K562 (cell line): ENCODE measurements around the gene ZNF490. TPM values are rescaled to one million over a fixed set of nuclear protein-coding genes. Genes with fewer than 3 reads are reported as not detected.

ENCODE experiments used
- ATAC-seq: fragments of 200-7000 bp; cut with Tn5 transposase; 3 replicates; pipeline ENCODE4 v1.9.1; 2020; ENCODE audit warnings: moderate library complexity
- BruUV-seq: library from RNA; stranded (reverse); fragments of 400-500 nt; replicated peaks from 2 replicates; lab custom pipeline; 2021; lab: Mats Ljungman, UMichigan
- CTCF ChIA-PET: fragments of 300-600 bp; formaldehyde crosslinking; extraction: SDS; loops from one replicate; lab custom pipeline; 2021; ENCODE audit warnings: low intra/inter-chr PET ratio; lab: Yijun Ruan, JAX
- POLR2A ChIA-PET: fragments of 300-600, 350-650 bp; sonication (Branson Sonifier 250); formaldehyde crosslinking; extraction: SDS; loops from one replicate; lab custom pipeline; 2021; ENCODE audit warnings: antibody characterized with exemption, inconsistent platforms; lab: Yijun Ruan, JAX
- DNase-seq, 4 experiments: peaks; one replicate each; pipeline versions ENCODE4 v3.0.0 to v3.0.0-alpha.2; 2011 to 2018; ENCODE audit warnings: low spot score in 3 of 4, mixed read lengths in 3 of 4; ENCODE audit errors: extremely low read depth in 1 of 4
- FAIRE-seq: peaks from 2 replicates; lab custom pipeline; 2011; peaks lifted over from hg19 to GRCh38; lab: Jason Lieb, UNC
- H2AFZ ChIP-seq: 2 replicates; pipeline ENCODE4 v1.6.0; 2011; ENCODE audit warnings: low read depth, low read length, control low read depth, inconsistent platforms
- H3K27ac ChIP-seq: fragments of 200-600 bp; 3 replicates; pipeline ENCODE4 v1.8.0; 2011; ENCODE audit warnings: low read depth, mild to moderate bottlenecking, control low read depth, inconsistent platforms, low read length, moderate library complexity, mixed read lengths; ENCODE audit errors: extremely low read depth
- H3K27me3 ChIP-seq, 2 experiments: fragments of 300-600 bp in 1 of 2; 2 replicates in 1 of 2; 3 replicates in 1 of 2; pipeline versions ENCODE4 v1.6.0 to v1.8.0; 2011; ENCODE audit warnings: inconsistent platforms in 2 of 2, low read length in 2 of 2, mild to moderate bottlenecking in 1 of 2, mixed read lengths in 1 of 2, moderate library complexity in 1 of 2; ENCODE audit not compliant: control insufficient read depth in 2 of 2, insufficient read depth in 2 of 2
- H3K36me3 ChIP-seq: fragments of 300-600 bp; 3 replicates; pipeline ENCODE4 v1.8.0; 2011; ENCODE audit warnings: mild to moderate bottlenecking, low read length, inconsistent platforms; ENCODE audit not compliant: control insufficient read depth, insufficient read depth
- H3K4me1 ChIP-seq, 2 experiments: fragments of 200-600 bp in 1 of 2; replicated peaks in 1 of 2; 2 replicates in 1 of 2; 3 replicates in 1 of 2; pipeline versions ENCODE4 v1.5.1 to v1.8.0; 2011; ENCODE audit warnings: inconsistent platforms in 2 of 2, low read length in 2 of 2, mild to moderate bottlenecking in 1 of 2, mixed read lengths in 1 of 2, moderate library complexity in 1 of 2; ENCODE audit not compliant: control insufficient read depth in 2 of 2, insufficient read depth in 2 of 2
- H3K4me2 ChIP-seq: 2 replicates; pipeline ENCODE4 v1.6.1; 2011; ENCODE audit warnings: low read length, control low read depth, inconsistent platforms, mixed read lengths; ENCODE audit not compliant: insufficient read depth
- H3K4me3 ChIP-seq: fragments of 200-600 bp; sonication (generic), shearing (Covaris generic); 2 replicates; pipeline ENCODE4 v1.5.1; 2016; ENCODE audit warnings: control low read depth, inconsistent platforms
- H3K79me2 ChIP-seq: fragments of 200-600 bp; 3 replicates; pipeline ENCODE4 v1.8.0; 2011; ENCODE audit warnings: low read length, inconsistent platforms; ENCODE audit not compliant: control insufficient read depth, insufficient read depth
- H3K9ac ChIP-seq, 2 experiments: 2 replicates each; pipeline versions ENCODE4 v1.6.0 to v1.6.1; 2011; ENCODE audit warnings: low read depth in 2 of 2, low read length in 2 of 2, control low read depth in 1 of 2, inconsistent platforms in 1 of 2, mild to moderate bottlenecking in 1 of 2, mixed read lengths in 1 of 2; ENCODE audit not compliant: insufficient read depth in 1 of 2
- H3K9me1 ChIP-seq: one replicate; pipeline ENCODE4 v1.6.0; 2011; ENCODE audit warnings: inconsistent platforms, mild to moderate bottlenecking, low read length, moderate library complexity; ENCODE audit not compliant: control insufficient read depth, insufficient read depth
- H3K9me3 ChIP-seq: replicated peaks from 2 replicates; pipeline ENCODE4 v1.5.1; 2011; ENCODE audit warnings: low read depth, low read length, inconsistent platforms; ENCODE audit not compliant: control insufficient read depth, insufficient read depth
- H4K20me1 ChIP-seq: replicated peaks from 2 replicates; pipeline ENCODE4 v1.6.1; 2011; ENCODE audit warnings: low read length, inconsistent platforms, mixed read lengths; ENCODE audit not compliant: control insufficient read depth, insufficient read depth
- ADNP ChIP-seq: fragments of 200-800 bp; sonication (Bioruptor generic); IDR thresholded peaks from 2 replicates; pipeline ENCODE4 v1.6.1; 2016; ENCODE audit warnings: missing genetic modification characterization, missing compliant biosample characterization
- BRF1 ChIP-seq: IDR thresholded peaks from 3 replicates; pipeline ENCODE4 v1.6.1; 2011; ENCODE audit warnings: borderline replicate concordance, mild to moderate bottlenecking; ENCODE audit not compliant: insufficient read length; ENCODE audit errors: extremely low read depth
- CBFA2T2 ChIP-seq: fragments of 450-650 bp; conservative IDR thresholded peaks from 2 replicates; pipeline ENCODE4 v1.6.1; 2017; ENCODE audit warnings: mild to moderate bottlenecking
- CBFA2T3 ChIP-seq: fragments of 450-650 bp; IDR thresholded peaks from 2 replicates; pipeline ENCODE4 v1.6.1; 2017
- CCNT2 ChIP-seq: IDR thresholded peaks from 2 replicates; pipeline ENCODE4 v1.6.1; 2011; ENCODE audit warnings: borderline replicate concordance, low read depth, mild to moderate bottlenecking, moderate library complexity, mixed read lengths, low read length; ENCODE audit not compliant: insufficient read length; ENCODE audit errors: extremely low read depth
- EP300 ChIP-seq: IDR thresholded peaks from 2 replicates; pipeline ENCODE4 v1.6.1; 2012; ENCODE audit warnings: low read length, improper control_type of control experiment
- ESRRA ChIP-seq: fragments of 450-650 bp; IDR thresholded peaks from 2 replicates; pipeline ENCODE4 v1.6.1; 2014; ENCODE audit warnings: low read depth, mild to moderate bottlenecking, moderate library complexity, borderline replicate concordance
- FOXA3 ChIP-seq, 2 experiments: fragments of 450-650 bp in 1 of 2; sonication (generic) in 1 of 2; formaldehyde crosslinking; IDR thresholded peaks in 1 of 2; conservative IDR thresholded peaks in 1 of 2; 2 replicates each; pipeline versions ENCODE4 v1.4.0 to v1.8.0; 2020 to 2022; ENCODE audit warnings: mild to moderate bottlenecking in 2 of 2, missing genetic modification reagents in 1 of 2
- HMGXB4 ChIP-seq: sonication (generic); formaldehyde crosslinking; IDR thresholded peaks from 2 replicates; pipeline ENCODE4 v1.8.1; 2023; ENCODE audit warnings: mild to moderate bottlenecking, missing genetic modification reagents
- IFI16 ChIP-seq: fragments of 250-450 bp; sonication (Bioruptor Pico); IDR thresholded peaks from 2 replicates; pipeline ENCODE4 v2.1.2; 2022; ENCODE audit warnings: mild to moderate bottlenecking, inconsistent platforms
- KAT7 ChIP-seq: sonication (generic); formaldehyde crosslinking; IDR thresholded peaks from 2 replicates; pipeline ENCODE4 v1.8.0; 2022; ENCODE audit warnings: missing genetic modification reagents, mild to moderate bottlenecking, borderline replicate concordance
- NR2C1 ChIP-seq, 2 experiments: fragments of 450-650 bp; IDR thresholded peaks; 2 replicates each; pipeline ENCODE4 v1.6.1; 2017; ENCODE audit warnings: mild to moderate bottlenecking in 2 of 2, antibody characterized with exemption in 1 of 2, inconsistent platforms in 1 of 2, missing compliant biosample characterization in 1 of 2, missing genetic modification characterization in 1 of 2
- SLC30A9 ChIP-seq: fragments of 250-450 bp; sonication (Bioruptor Pico); IDR thresholded peaks from 2 replicates; pipeline ENCODE4 v1.8.0; 2022; ENCODE audit warnings: mild to moderate bottlenecking, moderate library complexity
- ZNF143 ChIP-seq: sonication (generic); formaldehyde crosslinking; IDR thresholded peaks from 2 replicates; pipeline ENCODE4 v1.9.0; 2022; ENCODE audit warnings: mild to moderate bottlenecking, missing genetic modification reagents
- WGBS: fragments of 100-300 bp; shearing (Covaris generic); methylation state at CpG from one replicate; pipeline ENCODE4 v1.1.6; 2016; ENCODE audit warnings: low coverage, mixed read lengths; ENCODE audit not compliant: insufficient coverage; ENCODE audit errors: missing lambda C conversion rate; 5-methylcytosine and 5-hydroxymethylcytosine counted together
- in situ Hi-C: fragments of 300-500 bp; cut with MboI; formaldehyde crosslinking; loops from 4 replicates; pipeline ENCODE4 v1.15.0; 2018; ENCODE audit warnings: inconsistent platforms, mixed read lengths
- intact Hi-C: fragments of 100-400 bp; cut with micrococcal nuclease; formaldehyde crosslinking; loops from 2 replicates; pipeline ENCODE4 v1.14.2; 2022
- polyA plus RNA-seq, 8 experiments: library from polyadenylated mRNA; depleted of rRNA in 4 of 8; stranded (reverse) in 5 of 8; unstranded in 3 of 8; fragments of >200 nt; fragmentation: Nextera tagmentation in 2 of 8; fragmentation: Illumina TruSeq in 1 of 8; extraction: Ambion mirVana in 2 of 8; extraction: Trizol in 1 of 8; gene quantifications; 2 replicates each; pipeline versions ENCODE4 v1.2.1 to v1.2.3, GENCODE V29; 2011 to 2014; ENCODE audit warnings: inconsistent platforms in 1 of 8, missing spikeins in 1 of 8
- total RNA-seq, 7 experiments: library from RNA; depleted of rRNA in 6 of 7; stranded (reverse); fragments of >200 nt in 6 of 7; fragmentation: Illumina TruSeq in 2 of 7; extraction: Trizol in 2 of 7; gene quantifications; 2 replicates each; pipeline versions ENCODE4 v1.2.1 to v1.2.3, GENCODE V29; 2011 to 2021; ENCODE audit warnings: low replicate concordance in 1 of 7
- TF ChIP-seq, protein P1 (sequence below): fragments of 200-800 bp; sonication (Bioruptor generic); IDR thresholded peaks from 2 replicates; pipeline ENCODE4 v1.6.1; 2017; ENCODE audit warnings: missing genetic modification characterization, missing compliant biosample characterization

The ZNF490 gene
- total and polyA plus RNA-seq, 9 of the 15 experiments (the other 6 are each of a cell fraction or from before 2014, with no cell fraction given): 0.90 to 8.3 (median 4.4) TPM

GRCh38 chr19:12545267-12545666, 65.3 kb downstream of the ZNF490 start:
- peak in 2 of 4 experiments; percentile 25 to 55 for DNase-seq
- WGBS: 52% methylated on average over 7 of the region's 8 CpGs
- H3K36me3 ChIP-seq: peaks cover 52% of the 10 kb centered on the region
- TF ChIP-seq KAT7 (CRISPR knock-in tag): no peak
- TF ChIP-seq ESRRA: peak; percentile 44; the same call in 1 of the 2 replicates
- TF ChIP-seq EP300: peak; percentile 56; the same call in 1 of the 2 replicates
- peak; percentile 42 for TF ChIP-seq CBFA2T3
- peak; percentile 50; the same call in 1 of the 2 replicates for TF ChIP-seq IFI16
- TF ChIP-seq NR2C1 (IDR thresholded peaks at IDR 0.05): peak; percentile 21; the same call in 1 of the 2 replicates
- no peak for TF ChIP-seq NR2C1 (tag; IDR thresholded peaks at IDR 0.05)
- no peak for TF ChIP-seq SLC30A9 (CRISPR knock-in tag)
- TF ChIP-seq HMGXB4: no peak
- TF ChIP-seq ADNP (tag): 0 out of 2 replicates have a peak, but pooled peaks have one; percentile 9
- TF ChIP-seq CBFA2T2: peak; percentile 28; the same call in 1 of the 2 replicates
- TF ChIP-seq, protein P1, sequence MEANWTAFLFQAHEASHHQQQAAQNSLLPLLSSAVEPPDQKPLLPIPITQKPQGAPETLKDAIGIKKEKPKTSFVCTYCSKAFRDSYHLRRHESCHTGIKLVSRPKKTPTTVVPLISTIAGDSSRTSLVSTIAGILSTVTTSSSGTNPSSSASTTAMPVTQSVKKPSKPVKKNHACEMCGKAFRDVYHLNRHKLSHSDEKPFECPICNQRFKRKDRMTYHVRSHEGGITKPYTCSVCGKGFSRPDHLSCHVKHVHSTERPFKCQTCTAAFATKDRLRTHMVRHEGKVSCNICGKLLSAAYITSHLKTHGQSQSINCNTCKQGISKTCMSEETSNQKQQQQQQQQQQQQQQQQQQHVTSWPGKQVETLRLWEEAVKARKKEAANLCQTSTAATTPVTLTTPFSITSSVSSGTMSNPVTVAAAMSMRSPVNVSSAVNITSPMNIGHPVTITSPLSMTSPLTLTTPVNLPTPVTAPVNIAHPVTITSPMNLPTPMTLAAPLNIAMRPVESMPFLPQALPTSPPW (CRISPR knock-in tag): no peak
- TF ChIP-seq CCNT2: no peak
- no peak for TF ChIP-seq ZNF143 (CRISPR knock-in tag)
- no peak for TF ChIP-seq BRF1
- TF ChIP-seq FOXA3 (CRISPR knock-in tag; conservative IDR thresholded peaks at IDR 0.05 in 1 of 2, IDR thresholded peaks at IDR 0.05 in 1 of 2): peak; percentile 22 to 60; a peak in 1 of 4 replicates

More at GRCh38 chr19:12545267-12545666, 65.3 kb downstream of the ZNF490 start:
- Histone ChIP-seq H3K4me1 (peaks cover 32 to 36% of the 10 kb centered on the region in 2 experiments), H3K79me2 (peaks cover 69% of the 10 kb centered on the region), H3K27me3 (no peaks in the 10 kb centered on the region), H3K4me2 (peak overlapping the region; percentile 59; the same call in 1 of the 2 replicates), H2AFZ (no peak overlapping the region), H4K20me1 (no peaks in the 10 kb centered on the region), H3K27ac (peak overlapping the region; percentile 95), H3K9ac (peak overlapping the region; percentile 12 to 46; a peak in 3 of 4 replicates), H3K9me1 (no peaks in the 10 kb centered on the region), H3K9me3 (peaks cover 51% of the 10 kb centered on the region), H3K4me3 (no peak overlapping the region)
- ATAC-seq (peak; percentile 37), FAIRE-seq (no peak)
- in situ Hi-C loops (no loop called here), intact Hi-C loops (no loop called here)
- no TSS peak for BruUV-seq
- ChIA-PET CTCF (no interaction called here), POLR2A (interaction anchor here (0.8 kb wide), 1 partner anchor 375 kb away, joined by 3 read pairs; no protein-coding TSS in a partner anchor)
